GM12878 (cell line): ENCODE data around the gene SLC11A1. TPM values are rescaled to one million over a fixed set of nuclear protein-coding genes. Genes with fewer than 3 reads are reported as not detected.

Experiments used
- ATAC-seq: fragments of 200-7000 bp; cut with Tn5 transposase; 3 replicates; pipeline ENCODE4 v1.9.1; 2020; ENCODE audit warnings: mild to moderate bottlenecking, moderate library complexity
- BruUV-seq: library from RNA; stranded (reverse); fragments of 400-500 nt; replicated peaks from 2 replicates; lab custom pipeline; 2021; lab: Mats Ljungman, UMichigan
- CTCF ChIA-PET: fragments of 300-600 bp; sonication (Branson Sonifier 250); formaldehyde crosslinking; extraction: SDS; loops from one replicate; lab custom pipeline; 2021; ENCODE audit warnings: inconsistent platforms; lab: Yijun Ruan, JAX
- POLR2A ChIA-PET: fragments of 350-600 bp; formaldehyde crosslinking; extraction: SDS; loops from one replicate; lab custom pipeline; 2021; ENCODE audit warnings: inconsistent platforms; lab: Charles Lee
- RAD21 ChIA-PET: fragments of 300-600 bp; sonication (Branson Sonifier 250); formaldehyde crosslinking; loops from one replicate; lab custom pipeline; 2023; ENCODE audit warnings: antibody characterized with exemption; ENCODE audit not compliant: unreplicated experiment; lab: Charles Lee
- SMC1A ChIA-PET: fragments of 300-600 bp; sonication (Branson Sonifier 250); formaldehyde crosslinking; loops from one replicate; lab custom pipeline; 2023; ENCODE audit not compliant: unreplicated experiment, uncharacterized antibody; lab: Charles Lee
- DNase-seq: peaks from one replicate; pipeline ENCODE4 v3.0.0-alpha.2; 2011; ENCODE audit warnings: low read depth, low spot score
- FAIRE-seq: peaks from 3 replicates; lab custom pipeline; 2011; peaks lifted over from hg19 to GRCh38; lab: Jason Lieb, UNC
- H2AFZ ChIP-seq: 2 replicates; pipeline ENCODE4 v1.6.0; 2011; ENCODE audit warnings: low read depth, low read length, control low read depth; ENCODE audit not compliant: control insufficient read depth
- H3K27ac ChIP-seq: 2 replicates; pipeline ENCODE4 v1.5.1; 2011; ENCODE audit warnings: control low read depth; ENCODE audit not compliant: control insufficient read depth, insufficient read depth
- H3K27me3 ChIP-seq, 2 experiments: replicated peaks in 1 of 2; 2 replicates each; pipeline versions ENCODE4 v1.6.0 to v1.6.1; 2011; ENCODE audit warnings: low read length in 1 of 2; ENCODE audit not compliant: control insufficient read depth in 2 of 2, insufficient read depth in 2 of 2
- H3K36me3 ChIP-seq, 2 experiments: 2 replicates each; pipeline ENCODE4 v1.5.1; 2011; ENCODE audit warnings: low read length in 1 of 2; ENCODE audit not compliant: control insufficient read depth in 2 of 2, insufficient read depth in 2 of 2
- H3K4me1 ChIP-seq: 2 replicates; pipeline ENCODE4 v1.6.1; 2011; ENCODE audit warnings: mild to moderate bottlenecking, low read length, moderate library complexity, mixed read lengths; ENCODE audit not compliant: control insufficient read depth, insufficient read depth
- H3K4me2 ChIP-seq: 2 replicates; pipeline ENCODE4 v1.6.0; 2011; ENCODE audit warnings: control low read depth; ENCODE audit not compliant: control insufficient read depth, insufficient read depth
- H3K4me3 ChIP-seq: fragments of 200-600 bp; sonication (generic); 2 replicates; pipeline ENCODE4 v1.5.1; 2016
- H3K79me2 ChIP-seq: 2 replicates; pipeline ENCODE4 v1.6.0; 2011; ENCODE audit warnings: low read length; ENCODE audit not compliant: control insufficient read depth, insufficient read depth
- H3K9ac ChIP-seq: 2 replicates; pipeline ENCODE4 v1.8.0; 2011; ENCODE audit warnings: low read length, control low read depth, mixed read lengths; ENCODE audit not compliant: control insufficient read depth, insufficient read depth
- H3K9me3 ChIP-seq: replicated peaks from 3 replicates; pipeline ENCODE4 v1.5.1; 2011; ENCODE audit warnings: mild to moderate bottlenecking, low read length; ENCODE audit not compliant: control insufficient read depth, insufficient read depth
- H4K20me1 ChIP-seq: 2 replicates; pipeline ENCODE4 v1.6.0; 2011; ENCODE audit not compliant: control insufficient read depth, insufficient read depth
- BHLHE40 ChIP-seq, 2 experiments: fragments of 450-650 bp in 1 of 2; IDR thresholded peaks; 2 replicates each; pipeline ENCODE4 v1.6.1; 2011 to 2017; ENCODE audit warnings: low read depth in 2 of 2, borderline replicate concordance in 1 of 2, improper control_type of control experiment in 1 of 2, low read length in 1 of 2, mild to moderate bottlenecking in 1 of 2
- CREM ChIP-seq: IDR thresholded peaks from 2 replicates; pipeline ENCODE4 v1.6.1; 2014; ENCODE audit warnings: antibody characterized with exemption, low read depth
- E2F4 ChIP-seq: IDR thresholded peaks from 2 replicates; pipeline ENCODE4 v1.6.1; 2012; ENCODE audit warnings: low read depth, low read length, improper control_type of control experiment
- RELB ChIP-seq: fragments of 450-650 bp; IDR thresholded peaks from 2 replicates; pipeline ENCODE4 v1.6.1; 2017; ENCODE audit warnings: low read depth, mild to moderate bottlenecking, moderate library complexity
- WGBS: methylation state at CpG from one replicate; pipeline ENCODE4 v1.1.6; 2016; ENCODE audit warnings: low lambda C conversion rate; ENCODE audit not compliant: insufficient replicate concordance, insufficient coverage; ENCODE audit errors: missing lambda C conversion rate; 5-methylcytosine and 5-hydroxymethylcytosine counted together
- in situ Hi-C: fragments of 300-500 bp; cut with MboI; formaldehyde crosslinking; loops from 9 replicates; pipeline ENCODE4 v1.14.3; 2018; ENCODE audit warnings: mixed read lengths
- intact Hi-C: fragments of 100-400 bp; cut with micrococcal nuclease; formaldehyde crosslinking; loops from one replicate; pipeline ENCODE4 v1.14.2; 2022; ENCODE audit not compliant: unreplicated experiment
- polyA plus RNA-seq, 11 experiments: library from polyadenylated mRNA; depleted of rRNA in 4 of 11; unstranded in 6 of 11; stranded (reverse) in 5 of 11; fragments of >200 nt; fragmentation: Nextera tagmentation in 4 of 11; fragmentation: Illumina TruSeq in 1 of 11; extraction: Ambion mirVana in 4 of 11; extraction: Trizol in 1 of 11; gene quantifications; 1 replicate in 1 of 11; 2 replicates in 10 of 11; pipeline versions ENCODE4 v1.2.1 to v1.2.3, GENCODE V29; 2011 to 2016; ENCODE audit warnings: inconsistent platforms in 2 of 11, missing spikeins in 2 of 11, low read depth in 1 of 11
- total RNA-seq, 4 experiments: library from RNA; depleted of rRNA in 3 of 4; stranded (reverse); fragments of >200 nt in 3 of 4; fragmentation: Illumina TruSeq in 1 of 4; extraction: Trizol in 1 of 4; gene quantifications; 2 replicates each; pipeline versions ENCODE4 v1.2.1 to v1.2.3, GENCODE V29; 2013 to 2021

SLC11A1 gene
- total and polyA plus RNA-seq, 10 of the 15 experiments (the other 5 are each of a cell fraction or from before 2014, with no cell fraction given) = 0.03 to 0.38 (median 0.12) TPM

DNA sequence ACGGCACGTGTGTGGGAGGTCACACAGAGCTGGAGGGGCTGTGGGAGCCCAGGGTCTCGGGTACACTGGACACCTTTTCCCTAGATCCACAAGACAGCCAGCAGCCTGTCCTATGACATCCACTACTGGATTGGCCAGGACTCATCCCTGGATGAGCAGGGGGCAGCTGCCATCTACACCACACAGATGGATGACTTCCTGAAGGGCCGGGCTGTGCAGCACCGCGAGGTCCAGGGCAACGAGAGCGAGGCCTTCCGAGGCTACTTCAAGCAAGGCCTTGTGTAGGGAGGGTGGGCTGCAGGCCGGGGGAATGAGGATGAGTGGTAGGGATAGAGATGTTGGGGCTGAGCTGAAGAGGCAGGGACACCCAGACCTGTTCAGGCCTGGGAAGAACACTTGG, 43.5 kb downstream of the SLC11A1 start (continued):
- TF ChIP-seq RELB = no peak
- TF ChIP-seq CREM = no peak
- TF ChIP-seq, all 136 proteins: peak for 0

DNA sequence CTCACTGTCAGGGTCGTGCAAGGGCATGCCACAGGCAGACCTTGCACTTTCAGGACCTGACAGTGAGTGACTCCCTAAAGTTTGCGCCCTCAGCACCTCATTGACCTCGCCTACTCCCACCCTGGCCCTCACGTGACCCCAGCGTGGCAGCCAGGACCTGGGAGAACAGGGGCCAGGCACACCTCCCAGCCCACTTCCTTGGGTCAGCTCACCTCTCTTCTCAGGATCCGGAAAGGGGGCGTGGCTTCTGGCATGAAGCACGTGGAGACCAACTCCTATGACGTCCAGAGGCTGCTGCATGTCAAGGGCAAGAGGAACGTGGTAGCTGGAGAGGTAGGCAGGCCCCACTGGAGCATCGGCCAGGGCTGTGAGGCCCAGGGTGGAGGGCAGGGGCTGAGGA, 45.7 kb downstream of the SLC11A1 start:
- no peak overlapping the region for H3K4me2 ChIP-seq
- H3K27me3 ChIP-seq = no peaks in the 10 kb centered on the region
- no peak overlapping the region for H2AFZ ChIP-seq
- FAIRE-seq = no peak
- CTCF ChIA-PET = no interaction called here
- ATAC-seq = no peak
- POLR2A ChIA-PET = no interaction called here
- no peak overlapping the region for H3K4me3 ChIP-seq
- no TSS peak for BruUV-seq
- in situ Hi-C loops (no loop called here), intact Hi-C loops (no loop called here)
- H3K79me2 ChIP-seq = no peaks in the 10 kb centered on the region
- DNase-seq = no peak
- no peaks in the 10 kb centered on the region for H3K9me3 ChIP-seq
- no peak for TF ChIP-seq E2F4
- peak in 1 of 2 experiments; percentile 5; a peak in 1 of 4 replicates for TF ChIP-seq BHLHE40 (IDR thresholded peaks at IDR 0.05; ENCODE audit: borderline replicate concordance in 1 of 2, low read depth in 2 of 2, low read length in 1 of 2)
- 36% methylated on average over 11 of the region's 11 CpGs for WGBS
- H3K4me1 ChIP-seq = no peaks in the 10 kb centered on the region
- no peaks in the 10 kb centered on the region for H3K36me3 ChIP-seq
- H3K9ac ChIP-seq = no peak overlapping the region
- no peaks in the 10 kb centered on the region for H4K20me1 ChIP-seq
- SMC1A ChIA-PET = no interaction called here
- no peak overlapping the region for H3K27ac ChIP-seq
- RAD21 ChIA-PET = no interaction called here
